ENCODE results near the gene BMF. TPM values are rescaled to one million over a fixed set of nuclear protein-coding genes. Genes with fewer than 3 reads are reported as not detected.

Gene BMF
- total RNA-seq, 4 donors from 2014 or later: 13.3 to 35.4 (median 25.1) TPM

DNA sequence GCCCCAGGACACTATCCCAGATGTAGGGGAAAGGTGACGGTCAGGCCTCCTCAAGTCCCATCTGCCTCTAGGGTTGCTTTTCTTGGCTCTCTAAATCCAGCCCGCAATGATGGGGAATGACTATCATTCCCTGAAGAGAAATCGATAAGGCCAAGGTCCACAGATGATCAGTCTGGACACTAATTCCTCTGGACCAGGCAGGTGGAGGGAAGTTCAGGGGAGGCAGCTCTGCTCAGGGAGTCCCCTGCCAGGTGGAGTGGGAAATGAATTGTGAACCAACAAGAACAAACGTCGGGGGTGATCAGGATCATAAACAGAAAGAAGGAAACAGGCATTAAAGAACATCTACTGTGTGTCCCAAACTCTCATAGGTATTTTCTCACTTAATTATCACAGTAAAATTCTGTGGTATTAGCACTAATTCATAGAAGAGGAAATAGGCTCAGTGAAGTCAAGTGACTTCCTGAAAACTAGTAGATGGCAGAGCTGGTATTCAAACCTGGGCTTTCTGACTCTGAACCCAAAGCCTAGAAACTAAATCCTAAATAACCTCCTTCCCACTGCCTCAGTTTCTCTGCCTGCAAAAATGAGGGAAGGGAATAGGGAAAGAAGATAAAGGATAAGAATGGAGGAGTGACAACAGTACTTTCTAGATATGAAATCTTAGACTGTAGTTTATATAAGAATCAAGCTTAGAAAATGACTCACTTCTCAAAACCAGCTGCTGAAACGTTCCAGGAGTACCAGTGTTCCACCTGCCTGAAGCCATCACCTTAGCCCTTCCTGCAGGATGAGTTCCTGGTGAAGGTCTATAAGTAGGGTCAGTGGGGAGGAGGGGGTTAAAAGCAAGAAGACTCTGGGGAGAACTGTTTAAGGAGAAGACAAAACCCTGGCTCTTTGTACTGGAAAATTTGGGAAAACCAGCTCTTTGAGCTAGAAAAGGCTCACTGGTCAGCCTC lies 7.5 kb downstream of the BMF start:
- WGBS, 2 donors (ENCODE audit: low coverage in 1 of 2): 25 to 60% methylated on average over 1 to 6 of the region's 6 CpGs
- intact Hi-C loops (cut with DNase I; ENCODE audit: low total_unique reads): loop anchor here (10.0 kb wide), 1 partner anchor 224 kb away; the partner anchor contains the start of gene INAFM2
- DNase-seq: no peak

DNA sequence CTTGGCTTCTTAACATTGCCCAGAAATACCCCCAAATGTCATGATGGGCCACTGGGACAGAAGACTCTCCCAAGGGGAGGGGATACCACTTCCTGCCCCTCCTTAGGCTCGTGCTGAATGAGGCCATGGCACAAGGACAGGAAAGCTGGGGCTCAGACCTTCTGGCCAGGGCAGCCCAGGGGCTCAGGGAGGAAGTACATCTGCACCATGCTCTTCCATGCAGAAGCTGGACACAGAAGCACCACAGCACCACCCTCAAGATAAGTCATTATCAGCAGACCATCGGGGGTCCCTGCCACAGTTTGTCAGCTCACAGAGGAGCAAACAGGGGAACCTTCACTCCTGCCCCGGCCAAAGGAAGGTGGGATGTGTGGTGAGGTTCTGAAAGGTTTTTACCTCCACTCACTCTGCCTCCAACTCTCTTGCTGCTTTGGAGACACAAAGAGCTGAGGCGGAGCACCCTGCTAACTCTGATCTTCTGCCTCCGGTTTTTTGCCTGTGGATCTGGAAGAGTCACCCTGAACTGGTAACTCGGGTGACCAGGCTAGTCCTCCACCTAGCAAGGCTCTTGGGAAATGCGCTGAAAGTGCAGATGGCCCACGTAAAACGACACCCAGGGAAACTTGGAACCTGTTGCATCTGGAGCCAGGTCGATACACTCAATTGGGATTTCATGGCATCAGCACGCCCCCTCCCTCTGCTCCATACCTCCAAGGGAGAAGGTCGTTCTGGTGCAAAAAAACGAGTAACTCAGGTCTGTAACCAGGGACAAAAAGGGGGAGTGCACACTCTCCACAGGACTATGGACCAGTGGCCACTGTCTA lies 8.3 kb downstream of the BMF start:
- DNase-seq: no peak
- Histone ChIP-seq H3K36me3 (no peaks in the 10 kb centered on the region), H3K27me3 (no peaks in the 10 kb centered on the region), H3K27ac (peak overlapping the region; percentile 88 to 94 (median 90)), H3K4me1 (peaks cover 83 to 99% (median 85%) of the 10 kb centered on the region in 4 donors), H3K9me3 (no peaks in the 10 kb centered on the region), H3K4me3 (no peak overlapping the region)
- 79% methylated on average over 13 of the region's 13 CpGs; no CpG with 5 or more reads in 1 of the 2 donors for WGBS, 2 donors (ENCODE audit: low coverage in 1 of 2)
- TF ChIP-seq POLR2AphosphoS5 (IDR thresholded peaks at IDR 0.05) (no peak), POLR2A (IDR thresholded peaks at IDR 0.05) (no peak), EP300 (IDR thresholded peaks at IDR 0.05; ENCODE audit: low read depth) (no peak)
- TF ChIP-seq, protein P1, sequence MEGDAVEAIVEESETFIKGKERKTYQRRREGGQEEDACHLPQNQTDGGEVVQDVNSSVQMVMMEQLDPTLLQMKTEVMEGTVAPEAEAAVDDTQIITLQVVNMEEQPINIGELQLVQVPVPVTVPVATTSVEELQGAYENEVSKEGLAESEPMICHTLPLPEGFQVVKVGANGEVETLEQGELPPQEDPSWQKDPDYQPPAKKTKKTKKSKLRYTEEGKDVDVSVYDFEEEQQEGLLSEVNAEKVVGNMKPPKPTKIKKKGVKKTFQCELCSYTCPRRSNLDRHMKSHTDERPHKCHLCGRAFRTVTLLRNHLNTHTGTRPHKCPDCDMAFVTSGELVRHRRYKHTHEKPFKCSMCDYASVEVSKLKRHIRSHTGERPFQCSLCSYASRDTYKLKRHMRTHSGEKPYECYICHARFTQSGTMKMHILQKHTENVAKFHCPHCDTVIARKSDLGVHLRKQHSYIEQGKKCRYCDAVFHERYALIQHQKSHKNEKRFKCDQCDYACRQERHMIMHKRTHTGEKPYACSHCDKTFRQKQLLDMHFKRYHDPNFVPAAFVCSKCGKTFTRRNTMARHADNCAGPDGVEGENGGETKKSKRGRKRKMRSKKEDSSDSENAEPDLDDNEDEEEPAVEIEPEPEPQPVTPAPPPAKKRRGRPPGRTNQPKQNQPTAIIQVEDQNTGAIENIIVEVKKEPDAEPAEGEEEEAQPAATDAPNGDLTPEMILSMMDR (IDR thresholded peaks at IDR 0.05): no peak
- intact Hi-C loops (cut with DNase I; ENCODE audit: low total_unique reads): loop anchor here (10.0 kb wide), 1 partner anchor 224 kb away; the partner anchor contains the start of gene INAFM2
- in situ Hi-C loops (cut with MboI; ENCODE audit: low pct_ligation_motif_present in 1 of 4, low pct_unique_long_range_greater_than_20kb in 1 of 4, low sequenced_read_pairs in 3 of 4): loop anchor here in 2 of 4 donors (10.0 kb wide), 2 partner anchors 46 to 56 kb away; no protein-coding TSS in a partner anchor

More for the DNA sequence above, 7.5 kb downstream of the BMF start:
- H3K27ac ChIP-seq: peak overlapping the region; percentile 90 to 94 (median 91)
- no peaks in the 10 kb centered on the region for H3K36me3 ChIP-seq
- no peak overlapping the region for H3K4me3 ChIP-seq
- H3K27me3 ChIP-seq: no peaks in the 10 kb centered on the region
- TF ChIP-seq, protein P1 (IDR thresholded peaks at IDR 0.05): no peak
- TF ChIP-seq POLR2AphosphoS5 (IDR thresholded peaks at IDR 0.05) (no peak), POLR2A (IDR thresholded peaks at IDR 0.05) (no peak), EP300 (IDR thresholded peaks at IDR 0.05; ENCODE audit: low read depth) (no peak)
- in situ Hi-C loops (cut with MboI; ENCODE audit: low pct_ligation_motif_present in 1 of 4, low pct_unique_long_range_greater_than_20kb in 1 of 4, low sequenced_read_pairs in 3 of 4): loop anchor here in 2 of 4 donors (10.0 kb wide), 2 partner anchors 46 to 56 kb away; no protein-coding TSS in a partner anchor
- H3K9me3 ChIP-seq: no peaks in the 10 kb centered on the region
- H3K4me1 ChIP-seq: peaks cover 86 to 100% (median 91%) of the 10 kb centered on the region in 4 donors

DNA sequence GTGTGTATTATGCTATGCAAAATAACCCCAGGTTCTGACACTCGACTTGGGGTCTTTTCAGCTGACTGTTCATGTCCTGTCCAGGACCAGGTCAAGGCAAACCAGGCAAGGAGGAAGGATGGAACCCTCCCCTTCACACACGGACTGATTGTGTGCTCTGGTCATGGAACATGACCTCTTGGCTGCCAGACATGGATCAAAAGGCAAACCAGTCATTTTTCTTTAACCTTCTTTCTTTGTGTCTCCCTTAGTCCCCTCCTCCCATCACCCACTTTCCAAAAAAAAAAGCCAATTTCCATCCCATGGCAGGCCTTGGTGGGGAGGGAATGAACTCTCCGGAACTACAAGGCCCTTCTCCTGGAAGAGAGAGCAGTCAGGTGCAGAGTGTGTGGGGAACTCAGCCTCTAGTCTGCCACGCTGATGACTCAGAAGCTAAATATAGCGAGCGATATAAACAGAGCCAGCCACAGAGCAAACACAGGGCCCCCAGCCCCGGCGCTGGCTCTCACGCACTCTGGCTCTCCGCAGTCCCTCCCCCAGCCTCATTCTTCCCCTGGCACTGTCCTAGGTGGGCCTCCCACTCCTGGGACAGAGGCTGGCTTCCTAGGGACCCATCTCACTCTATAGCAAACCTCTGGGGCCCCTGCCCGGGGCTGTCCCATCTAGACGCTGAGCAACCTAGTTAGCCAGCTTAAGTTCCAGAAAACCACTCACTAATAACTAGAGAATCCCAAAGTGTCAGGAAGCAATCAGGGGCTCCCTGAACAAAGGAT lies 10.0 kb downstream of the BMF start:
- H3K36me3 ChIP-seq: no peaks in the 10 kb centered on the region
- intact Hi-C loops (cut with DNase I; ENCODE audit: low total_unique reads) (no loop called here), in situ Hi-C loops (cut with MboI; ENCODE audit: low pct_ligation_motif_present in 1 of 4, low pct_unique_long_range_greater_than_20kb in 1 of 4, low sequenced_read_pairs in 3 of 4) (no loop called here)
- peak overlapping the region; percentile 88 to 94 (median 90) for H3K27ac ChIP-seq
- H3K27me3 ChIP-seq: no peaks in the 10 kb centered on the region
- H3K4me3 ChIP-seq: peak overlapping the region in 1 of 4 donors; percentile 19
- no peaks in the 10 kb centered on the region for H3K9me3 ChIP-seq
- TF ChIP-seq, protein P1 (IDR thresholded peaks at IDR 0.05): no peak
- TF ChIP-seq POLR2A (IDR thresholded peaks at IDR 0.05): peak; percentile 53
- peak; percentile 36 for TF ChIP-seq EP300 (IDR thresholded peaks at IDR 0.05; ENCODE audit: low read depth)
- TF ChIP-seq POLR2AphosphoS5 (IDR thresholded peaks at IDR 0.05): peak; percentile 72 to 78 (median 77)
- peaks cover 71 to 98% (median 78%) of the 10 kb centered on the region in 4 donors for H3K4me1 ChIP-seq
- peak; percentile 80 for DNase-seq
- WGBS, 2 donors (ENCODE audit: low coverage in 1 of 2): 2% methylated on average over 12 of the region's 12 CpGs; no CpG with 5 or more reads in 1 of the 2 donors

All from transverse colon (tissue), 4 donors.